Lung (tissue), 12 donors: ENCODE data around the gene TMEM126A. TPM values are rescaled to one million over a fixed set of nuclear protein-coding genes. Genes with fewer than 3 reads are reported as not detected.
"Not testable (repeated sequence)": the region's sequence is repeated elsewhere in the genome, so short reads cannot be mapped to it uniquely, and the experiment has no call there.

Source experiments
- ATAC-seq: fragments of 200-7000 bp; cut with Tn5 transposase; one replicate; pipeline ENCODE4 v1.9.1; 2020; ENCODE audit warnings: moderate number of reproducible peaks; ENCODE audit not compliant: insufficient read depth, low FRiP score
- DNase-seq, 3 donors: peaks; one replicate each; pipeline ENCODE4 v3.0.0-alpha.2; 2013 to 2017
- H3K27ac ChIP-seq, 2 donors: one replicate each; pipeline ENCODE4 v1.5.1; 2013; ENCODE audit warnings: mild to moderate bottlenecking in 2 of 2, moderate library complexity in 2 of 2, control low read depth in 1 of 2, inconsistent platforms in 1 of 2, low read depth in 1 of 2, low read length in 1 of 2
- H3K27me3 ChIP-seq, 3 donors: one replicate each; pipeline ENCODE4 v1.5.1; 2013; ENCODE audit warnings: low read length in 2 of 3; ENCODE audit not compliant: control insufficient read depth in 3 of 3, insufficient read depth in 3 of 3
- H3K36me3 ChIP-seq, 4 donors: one replicate each; pipeline ENCODE4 v1.5.1; 2013; ENCODE audit warnings: low read length in 4 of 4, mild to moderate bottlenecking in 1 of 4, moderate library complexity in 1 of 4; ENCODE audit not compliant: control insufficient read depth in 4 of 4, insufficient read depth in 4 of 4
- H3K4me1 ChIP-seq, 5 donors: one replicate each; pipeline ENCODE4 v1.5.1; 2013; ENCODE audit warnings: low read length in 5 of 5, mild to moderate bottlenecking in 2 of 5, moderate library complexity in 1 of 5; ENCODE audit not compliant: control insufficient read depth in 5 of 5, insufficient read depth in 5 of 5
- H3K4me3 ChIP-seq: one replicate; pipeline ENCODE4 v1.5.1; 2013; ENCODE audit warnings: mild to moderate bottlenecking, control low read depth, moderate library complexity
- H3K9ac ChIP-seq, 2 donors: one replicate each; pipeline ENCODE4 v1.5.1; 2013; ENCODE audit warnings: low read length in 2 of 2, control low read depth in 1 of 2; ENCODE audit not compliant: insufficient read depth in 1 of 2
- H3K9me3 ChIP-seq, 4 donors: one replicate each; pipeline ENCODE4 v1.5.1; 2013; ENCODE audit warnings: low read length in 3 of 4, mild to moderate bottlenecking in 1 of 4, moderate library complexity in 1 of 4; ENCODE audit not compliant: control insufficient read depth in 4 of 4, insufficient read depth in 3 of 4
- WGBS, 2 donors: extraction: QIAGEN DNeasy Blood & Tissue Kit; methylation state at CpG; one replicate each; pipeline ENCODE4 v1.1.7; 2013; 5-methylcytosine and 5-hydroxymethylcytosine counted together
- polyA plus RNA-seq, 2 donors: library from polyadenylated mRNA; stranded (reverse); fragments of 200-250 nt; gene quantifications; one replicate each; pipeline ENCODE4 v1.2.1, GENCODE V29; 2013
- total RNA-seq, 2 donors: library from RNA; depleted of rRNA in 1 of 2; stranded (reverse); fragments of >200 nt in 1 of 2; gene quantifications; one replicate each; pipeline ENCODE4 v1.2.1, GENCODE V29; 2014 to 2021
- TF ChIP-seq, protein P1 (sequence below): IDR thresholded peaks from 2 replicates; pipeline ENCODE4 v1.5.1; 2012; ENCODE audit warnings: mild to moderate bottlenecking; ENCODE audit errors: control extremely low read depth, extremely low read depth
- donor health status: control.
- donor health status: control.
- donor health status: Bipolar disorder and iron deficiency.
- donor health status: healthy.
- donor health status: DM: yes; HTN: yes; CAD: no.

Gene TMEM126A
- total and polyA plus RNA-seq, 4 donors: 17.1 to 75.4 (median 35.2) TPM

- ATAC-seq (no peak), DNase-seq (no peak)
- H3K36me3 ChIP-seq: peaks cover 0 to 11% (median 2%) of the 10 kb centered on the region in 4 donors
- H3K4me1 ChIP-seq: peaks cover 0 to 4% (median 0%) of the 10 kb centered on the region in 5 donors
- no peak overlapping the region for H3K27ac ChIP-seq
- TF ChIP-seq, protein P1, sequence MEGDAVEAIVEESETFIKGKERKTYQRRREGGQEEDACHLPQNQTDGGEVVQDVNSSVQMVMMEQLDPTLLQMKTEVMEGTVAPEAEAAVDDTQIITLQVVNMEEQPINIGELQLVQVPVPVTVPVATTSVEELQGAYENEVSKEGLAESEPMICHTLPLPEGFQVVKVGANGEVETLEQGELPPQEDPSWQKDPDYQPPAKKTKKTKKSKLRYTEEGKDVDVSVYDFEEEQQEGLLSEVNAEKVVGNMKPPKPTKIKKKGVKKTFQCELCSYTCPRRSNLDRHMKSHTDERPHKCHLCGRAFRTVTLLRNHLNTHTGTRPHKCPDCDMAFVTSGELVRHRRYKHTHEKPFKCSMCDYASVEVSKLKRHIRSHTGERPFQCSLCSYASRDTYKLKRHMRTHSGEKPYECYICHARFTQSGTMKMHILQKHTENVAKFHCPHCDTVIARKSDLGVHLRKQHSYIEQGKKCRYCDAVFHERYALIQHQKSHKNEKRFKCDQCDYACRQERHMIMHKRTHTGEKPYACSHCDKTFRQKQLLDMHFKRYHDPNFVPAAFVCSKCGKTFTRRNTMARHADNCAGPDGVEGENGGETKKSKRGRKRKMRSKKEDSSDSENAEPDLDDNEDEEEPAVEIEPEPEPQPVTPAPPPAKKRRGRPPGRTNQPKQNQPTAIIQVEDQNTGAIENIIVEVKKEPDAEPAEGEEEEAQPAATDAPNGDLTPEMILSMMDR: no peak
- H3K9ac ChIP-seq: no peak overlapping the region
- H3K9me3 ChIP-seq: no peaks in the 10 kb centered on the region
- WGBS, 2 donors: 95% methylated on average over 1 of the region's 1 CpG
- no peaks in the 10 kb centered on the region for H3K27me3 ChIP-seq
- H3K4me3 ChIP-seq: no peak overlapping the region
Measured at GRCh38 chr11:85668157-85668556, 20.4 kb downstream of the TMEM126A start.

DNA sequence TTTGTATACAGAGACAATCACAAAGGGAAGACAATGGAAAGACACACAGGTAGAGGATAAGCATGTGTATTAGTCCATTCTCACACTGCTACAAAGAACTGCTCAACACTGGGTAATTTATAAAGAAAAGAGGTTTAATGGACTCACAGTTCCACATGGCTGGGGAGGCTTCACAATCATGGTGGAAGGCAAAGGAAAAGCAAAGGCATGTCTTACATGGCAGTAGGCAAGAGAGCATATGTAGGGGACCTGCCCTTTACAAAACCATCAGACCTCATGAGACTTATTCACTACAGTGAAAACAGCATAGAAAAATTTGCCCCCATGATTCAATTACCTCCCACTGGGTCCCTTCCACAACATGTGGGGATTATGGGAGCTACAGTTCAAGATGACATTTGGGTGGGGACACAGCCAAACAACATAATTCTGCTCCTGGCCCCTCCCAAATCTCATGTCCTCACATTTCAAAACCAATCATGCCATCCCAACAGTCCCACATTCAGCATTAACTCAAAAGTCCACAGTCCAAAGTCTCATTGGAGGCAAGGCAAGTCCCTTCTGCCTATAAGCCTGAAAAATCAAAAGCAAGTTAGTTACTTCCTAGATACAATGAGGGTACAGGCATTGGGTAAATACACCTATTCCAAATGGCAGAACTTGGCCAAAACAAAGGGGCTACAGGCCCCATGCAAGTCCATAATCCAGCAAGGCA is 23.3 kb downstream of the TMEM126A start:
- not testable (repeated sequence) for ATAC-seq, H3K9ac ChIP-seq, H3K4me1 ChIP-seq, DNase-seq, H3K27ac ChIP-seq, H3K27me3 ChIP-seq, H3K36me3 ChIP-seq, H3K9me3 ChIP-seq, H3K4me3 ChIP-seq

DNA sequence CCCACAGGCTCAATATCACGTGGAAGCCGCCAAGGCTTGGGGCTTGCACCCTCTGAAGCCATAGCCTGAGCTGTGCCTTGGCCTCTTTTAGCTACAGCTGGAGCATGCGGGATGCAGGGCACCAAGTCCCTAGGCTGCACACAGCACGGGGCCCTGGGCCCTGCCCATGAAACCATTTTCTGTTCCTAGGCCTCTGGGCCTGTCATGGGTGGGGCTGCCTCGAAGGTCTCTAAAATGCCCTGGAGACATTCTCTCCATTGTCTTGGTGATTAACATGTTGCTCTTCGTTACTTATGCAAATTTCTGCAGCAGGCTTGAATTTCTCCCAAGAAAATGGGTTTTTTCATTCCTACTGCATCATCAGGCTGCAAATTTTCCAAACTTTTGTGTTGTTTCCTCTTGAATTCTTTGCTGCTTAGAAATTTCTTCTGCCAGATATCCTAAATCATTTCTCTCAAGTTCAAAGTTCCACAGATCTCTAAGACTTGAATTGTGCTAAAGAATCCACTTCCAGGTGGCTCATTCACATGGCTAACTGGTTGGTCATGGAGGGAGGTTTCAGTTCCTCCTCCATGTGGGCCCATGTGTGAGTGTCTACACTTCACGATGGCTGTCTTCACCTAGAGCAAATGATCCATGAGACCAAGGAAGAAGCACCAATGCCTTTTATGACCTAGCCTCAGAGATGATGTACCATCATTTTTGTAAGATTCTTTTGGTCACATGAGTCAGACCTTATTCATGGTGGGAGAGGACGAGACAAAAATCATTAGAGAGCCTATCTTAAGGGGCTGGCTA is 24.5 kb downstream of the TMEM126A start:
- DNase-seq (no peak), ATAC-seq (no peak)
- Histone ChIP-seq H3K9me3 (peaks cover 0 to 2% (median 0%) of the 10 kb centered on the region in 4 donors), H3K36me3 (no peaks in the 10 kb centered on the region), H3K4me3 (no peak overlapping the region), H3K27ac (no peak overlapping the region), H3K9ac (no peak overlapping the region), H3K4me1 (no peaks in the 10 kb centered on the region), H3K27me3 (no peaks in the 10 kb centered on the region)
- TF ChIP-seq, protein P1: no peak
- 90 to 92% methylated on average over 8 of the region's 8 CpGs for WGBS, 2 donors

GRCh38 chr11:85673393-85673792 is 25.6 kb downstream of the TMEM126A start:
- peaks cover 0 to 2% (median 0%) of the 10 kb centered on the region in 4 donors for H3K9me3 ChIP-seq

More at GRCh38 chr11:85673393-85673792, 25.6 kb downstream of the TMEM126A start:
- no peaks in the 10 kb centered on the region for H3K4me1 ChIP-seq
- no peak overlapping the region for H3K4me3 ChIP-seq
- TF ChIP-seq, protein P1: no peak
- ATAC-seq (no peak), DNase-seq (no peak)
- no peaks in the 10 kb centered on the region for H3K36me3 ChIP-seq
- no peak overlapping the region for H3K27ac ChIP-seq
- H3K9ac ChIP-seq: no peak overlapping the region
- H3K27me3 ChIP-seq: no peaks in the 10 kb centered on the region
- 93 to 95% methylated on average over 3 of the region's 3 CpGs for WGBS, 2 donors
